Fibroblast of skin of left quadriceps (primary cell): ENCODE results near the gene STYXL1.
A peak's percentile ranks its signal among the peaks of the same experiment; 100 is the strongest.

Experiments
- DNase-seq, 2 experiments: peaks; one replicate each; pipeline ENCODE4 v3.0.0-alpha.2; 2013; ENCODE audit warnings: low read depth in 2 of 2

The STYXL1 gene

GRCh38 chr7:75957021-75957736 lies 90.6 kb downstream of the STYXL1 start:
- no peak for DNase-seq

- no peak for DNase-seq
Observed at GRCh38 chr7:75955331-75955955, 92.4 kb downstream of the STYXL1 start.

- no peak for DNase-seq
Observed at GRCh38 chr7:75953931-75954330, 93.9 kb downstream of the STYXL1 start.

GRCh38 chr7:75953431-75953830 lies 94.4 kb downstream of the STYXL1 start:
- no peak for DNase-seq

DNA sequence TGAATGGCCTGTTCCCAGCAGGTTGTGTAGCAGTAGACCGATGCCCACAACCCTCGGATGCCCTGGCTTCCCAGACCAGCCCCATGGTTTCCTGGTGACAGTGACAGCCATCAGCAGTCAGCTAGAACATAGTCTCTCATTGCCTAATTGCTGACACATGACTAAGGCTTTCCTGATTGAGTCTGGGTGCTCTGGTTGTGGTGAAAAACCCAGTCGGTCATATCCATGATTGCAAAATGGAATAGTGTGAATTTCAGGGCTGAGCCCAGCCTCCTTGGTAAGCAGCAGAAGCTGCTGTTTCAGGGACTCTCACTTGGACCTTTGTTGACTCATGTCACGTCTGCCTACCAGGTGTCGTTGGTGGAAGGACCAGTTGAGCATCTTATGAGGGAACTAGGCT lies 96.3 kb downstream of the STYXL1 start:
- peak; percentile 29 to 33 for DNase-seq

- no peak for DNase-seq
Observed at GRCh38 chr7:75950111-75950681, 97.6 kb downstream of the STYXL1 start.

DNA sequence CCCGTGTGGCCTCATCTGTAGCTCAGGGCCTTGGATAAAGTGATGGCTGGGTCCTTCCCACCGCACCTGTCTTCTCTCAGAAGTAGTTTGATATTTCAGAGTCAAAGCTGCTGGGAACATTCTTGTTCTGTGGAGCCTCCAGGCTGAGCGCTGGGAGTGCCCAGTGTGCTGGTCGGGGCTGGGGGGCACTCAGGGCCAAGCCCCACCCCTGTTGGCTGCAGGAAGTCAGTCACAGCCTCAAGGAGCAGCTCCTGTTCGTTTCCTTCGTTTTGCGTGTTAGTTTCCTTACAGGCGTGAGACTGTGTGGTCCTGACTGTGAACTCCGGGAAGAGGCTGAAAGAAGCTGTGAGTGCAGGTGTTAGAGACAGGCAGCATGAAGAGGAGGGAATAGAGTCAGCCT lies 99.6 kb downstream of the STYXL1 start:
- no peak for DNase-seq
